Activated naive CD8-positive, alpha-beta T cell treated with anti-CD3 and anti-CD28 coated beads, Interleukin-2, amount 50 U/mL, for 16 hours (primary cell): ENCODE data around the gene MARCHF7.
"Not testable (repeated sequence)": the region's sequence is repeated elsewhere in the genome, so short reads cannot be mapped to it uniquely, and the experiment has no call there.

ENCODE experiments used
- DNase-seq: peaks from one replicate; pipeline ENCODE4 v3.0.0-alpha.2; 2020; ENCODE audit warnings: low read depth, low spot score

Gene MARCHF7

DNA sequence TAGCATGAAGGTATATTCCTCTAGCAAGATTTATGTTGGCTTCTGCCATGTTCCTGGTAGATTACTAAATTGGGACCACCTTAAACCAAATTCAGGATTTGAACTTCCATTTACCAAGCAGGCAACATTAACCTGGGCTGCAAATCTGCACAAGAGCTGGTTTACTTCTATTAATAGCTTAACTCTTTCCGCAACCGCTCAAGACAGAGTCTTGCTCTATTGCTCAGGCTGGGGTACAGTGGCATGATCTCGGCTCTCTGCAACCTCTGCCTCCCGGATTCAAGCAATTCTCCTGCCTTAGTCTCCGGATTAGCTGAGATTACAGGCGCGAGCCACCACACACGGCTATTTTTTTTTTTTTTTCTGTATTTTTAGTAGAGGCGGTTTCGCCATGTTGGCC lies 8.4 kb downstream of the MARCHF7 start:
- no peak for DNase-seq

DNA sequence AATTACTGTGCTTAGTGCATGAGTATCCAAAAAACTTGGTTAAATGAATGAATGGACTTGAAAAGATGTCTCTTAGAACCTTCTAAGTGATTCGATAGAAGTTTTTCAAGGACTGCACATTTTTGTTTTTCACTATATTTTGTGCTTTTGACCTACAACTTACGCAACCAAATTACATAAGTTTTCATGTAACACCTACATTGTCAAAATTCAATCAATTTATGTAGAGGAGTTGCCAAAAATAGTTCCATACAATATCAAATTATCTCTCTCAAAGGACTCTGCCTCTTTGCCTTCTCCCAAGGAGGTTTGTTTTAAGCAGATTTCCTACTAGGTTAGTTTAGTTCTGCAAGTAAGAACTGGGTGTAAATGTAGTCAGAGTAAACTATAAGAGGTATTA lies 10.3 kb downstream of the MARCHF7 start:
- DNase-seq = no peak

GRCh38 chr2:159724795-159725572 lies 12.7 kb downstream of the MARCHF7 start:
- DNase-seq = not testable (repeated sequence)

DNA sequence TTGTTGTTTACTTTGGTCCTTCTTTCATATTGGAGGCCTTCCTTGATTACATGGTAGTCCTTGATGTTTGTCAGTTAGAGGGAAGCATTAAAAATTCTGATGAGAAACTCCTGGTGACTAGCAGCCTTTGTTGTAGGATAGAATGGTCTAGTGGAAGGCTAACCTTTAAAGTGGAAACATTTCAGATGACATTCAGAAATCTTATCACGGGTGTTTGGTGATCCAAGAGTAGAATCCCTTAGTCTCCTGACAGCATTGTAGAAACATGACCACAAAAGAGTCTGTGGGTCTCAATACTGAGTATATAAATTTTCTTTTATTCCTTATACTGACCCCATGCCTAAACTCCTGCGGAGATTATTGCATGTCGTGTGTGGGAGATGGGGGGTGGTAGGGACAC lies 13.4 kb downstream of the MARCHF7 start:
- DNase-seq = no peak

- no peak for DNase-seq
Measured at GRCh38 chr2:159728629-159729028, 16.3 kb downstream of the MARCHF7 start.

- no peak for DNase-seq
Measured at GRCh38 chr2:159735648-159736047, 23.3 kb downstream of the MARCHF7 start.

GRCh38 chr2:159736048-159736447 lies 23.7 kb downstream of the MARCHF7 start:
- no peak for DNase-seq

DNA sequence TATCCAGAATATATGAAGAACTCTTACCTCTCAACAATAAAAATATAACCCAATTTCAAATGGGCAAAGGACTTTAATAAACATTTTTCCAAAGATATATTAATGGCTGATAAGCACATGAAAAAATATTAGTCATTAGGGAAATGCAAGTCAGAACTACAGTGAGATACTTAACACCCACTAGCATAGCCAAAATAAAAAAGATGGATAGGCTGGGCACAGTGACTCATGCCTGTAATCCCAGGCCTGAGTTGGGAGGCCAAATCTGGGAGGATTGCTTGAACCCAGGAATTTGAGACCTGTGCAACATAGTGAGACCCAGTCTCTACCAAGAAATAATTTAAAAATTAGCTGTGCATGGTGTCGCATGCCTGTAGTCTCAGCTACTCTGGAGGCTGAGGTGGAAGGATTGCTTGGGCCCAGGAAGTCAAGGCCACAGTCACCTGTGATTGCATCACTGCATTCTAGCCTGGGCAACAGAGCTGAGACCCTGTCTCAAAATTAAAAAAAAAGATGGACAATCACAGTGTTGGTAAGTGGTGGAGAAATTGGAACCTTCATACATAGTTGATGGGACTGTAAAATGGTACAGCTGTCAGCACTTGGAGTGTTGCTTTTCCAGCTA lies 25.1 kb downstream of the MARCHF7 start:
- DNase-seq = no peak

- DNase-seq = no peak
Measured at GRCh38 chr2:159737917-159738296, 25.6 kb downstream of the MARCHF7 start.

DNA sequence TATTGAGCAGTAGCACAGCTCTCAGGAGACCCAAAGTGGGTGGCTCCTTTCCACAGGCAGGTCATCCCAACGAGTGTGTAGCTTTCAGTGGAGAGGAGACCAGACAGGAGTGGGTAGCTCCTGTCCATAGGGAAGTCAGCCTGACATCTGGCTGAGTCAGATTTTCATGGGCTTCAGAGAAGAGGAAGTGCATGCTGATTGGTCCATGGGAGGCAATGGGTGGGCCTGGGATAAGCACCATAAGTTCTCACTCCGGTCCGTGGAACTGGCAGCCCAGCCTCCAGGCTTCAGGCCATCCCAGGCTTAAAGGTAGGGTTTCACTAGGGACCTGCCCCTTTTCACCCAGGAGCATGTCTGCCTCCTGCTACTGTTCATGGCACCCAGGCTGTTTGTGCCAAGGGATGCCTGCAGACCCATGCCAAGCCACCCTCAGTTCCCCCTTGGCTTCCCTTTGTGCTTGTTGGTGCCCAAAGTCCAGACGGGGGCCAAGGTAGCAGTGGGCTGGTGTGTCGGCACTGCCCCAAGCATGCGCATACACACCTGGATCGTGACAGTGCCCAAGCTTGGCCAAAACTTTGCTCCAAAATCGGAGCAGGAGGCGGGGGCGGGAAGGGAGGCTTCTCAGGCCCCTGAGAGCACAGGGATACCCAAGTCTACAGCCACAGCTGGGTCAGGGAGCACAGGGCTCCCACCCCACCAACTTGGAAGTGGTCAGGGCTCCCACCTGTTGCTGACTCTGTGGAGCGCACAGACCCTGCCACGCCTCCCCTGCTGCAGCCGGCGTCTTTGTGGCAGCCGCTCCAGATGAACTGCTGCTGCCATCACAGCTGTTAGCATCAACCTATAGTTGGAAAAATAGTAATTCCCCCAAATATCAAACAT lies 26.4 kb downstream of the MARCHF7 start:
- DNase-seq = no peak

DNA sequence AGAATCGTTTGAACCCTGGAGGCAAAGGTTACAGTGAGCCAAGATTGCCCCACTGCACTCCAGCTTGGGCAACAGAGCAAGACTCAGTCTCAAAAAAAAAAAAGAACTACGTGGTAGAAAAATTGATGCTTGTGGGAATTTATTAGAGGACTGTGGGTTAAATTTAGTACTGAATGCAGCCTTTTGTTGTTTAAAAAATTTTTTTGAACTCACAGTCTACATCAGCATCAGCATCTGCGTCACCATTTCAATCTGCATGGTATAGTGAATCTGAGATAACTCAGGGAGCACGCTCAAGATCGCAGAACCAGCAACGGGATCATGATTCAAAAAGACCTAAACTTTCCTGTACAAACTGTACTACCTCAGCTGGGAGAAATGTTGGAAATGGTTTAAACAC lies 30.5 kb downstream of the MARCHF7 start:
- no peak for DNase-seq

DNA sequence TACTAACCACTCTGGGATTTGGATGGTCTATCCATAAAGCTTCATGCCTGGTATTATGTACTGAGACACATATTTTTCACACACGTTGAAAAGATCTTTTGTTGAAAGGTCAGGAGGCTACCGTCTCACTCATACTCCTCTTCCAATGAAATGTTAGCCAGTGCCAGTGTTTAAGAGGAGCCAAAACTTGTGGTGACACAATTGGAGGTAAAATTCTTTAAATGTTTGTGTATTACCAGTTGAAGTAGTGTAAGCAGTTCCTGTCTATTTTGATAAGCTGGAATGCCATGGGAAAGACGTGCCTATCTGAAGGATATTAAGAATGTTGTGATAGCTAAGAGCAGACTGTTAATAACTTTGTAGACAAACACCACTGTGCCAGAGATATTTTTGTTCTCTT lies 32.1 kb downstream of the MARCHF7 start:
- no peak for DNase-seq

GRCh38 chr2:159745237-159745636 lies 32.9 kb downstream of the MARCHF7 start:
- DNase-seq = not testable (repeated sequence)

GRCh38 chr2:159748089-159748488 lies 35.8 kb downstream of the MARCHF7 start:
- DNase-seq = no peak

GRCh38 chr2:159750873-159751272 lies 38.6 kb downstream of the MARCHF7 start:
- no peak for DNase-seq

DNA sequence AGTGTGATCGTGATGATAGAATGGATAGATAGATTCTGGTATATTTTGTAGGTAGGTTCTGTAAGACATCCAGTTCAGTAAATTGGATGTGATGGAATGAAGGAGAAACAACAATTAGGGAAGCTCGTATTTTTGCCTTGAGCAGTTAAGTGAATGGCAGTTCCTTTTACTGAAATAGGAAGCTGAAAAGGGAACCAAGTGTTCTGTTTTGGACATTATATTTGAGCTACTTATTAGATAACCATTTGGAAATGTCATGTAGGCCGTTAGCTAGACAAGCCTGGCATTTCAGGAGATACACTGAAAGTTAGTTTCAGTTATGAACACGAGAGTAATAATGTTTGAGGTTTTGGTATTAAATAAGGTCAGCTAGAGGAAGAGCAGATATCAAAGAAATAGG lies 41.5 kb downstream of the MARCHF7 start:
- DNase-seq = no peak

DNA sequence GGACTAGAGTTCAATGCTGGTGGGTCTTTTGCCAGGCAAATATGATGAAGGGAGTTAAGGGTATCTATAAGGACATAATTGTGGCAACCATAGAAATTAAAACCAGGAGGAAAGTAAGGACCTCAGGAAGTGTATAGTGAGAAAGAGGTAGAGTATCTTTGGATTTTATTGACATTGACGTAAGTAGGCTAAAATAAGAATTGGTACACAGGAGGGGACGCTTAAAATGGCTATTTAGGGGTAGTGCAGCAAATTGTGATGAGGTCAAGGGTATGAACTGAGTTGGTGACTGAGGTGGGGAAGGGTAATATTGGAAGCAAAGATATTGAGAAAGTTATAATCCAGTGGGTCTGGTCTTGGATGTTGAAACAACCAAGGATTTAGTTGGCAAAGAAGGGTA lies 42.7 kb downstream of the MARCHF7 start:
- DNase-seq = no peak

GRCh38 chr2:159755788-159756187 lies 43.5 kb downstream of the MARCHF7 start:
- DNase-seq = no peak

GRCh38 chr2:159758239-159758638 lies 45.9 kb downstream of the MARCHF7 start:
- DNase-seq = no peak

- no peak for DNase-seq
Measured at GRCh38 chr2:159758686-159759085, 46.4 kb downstream of the MARCHF7 start.

DNA sequence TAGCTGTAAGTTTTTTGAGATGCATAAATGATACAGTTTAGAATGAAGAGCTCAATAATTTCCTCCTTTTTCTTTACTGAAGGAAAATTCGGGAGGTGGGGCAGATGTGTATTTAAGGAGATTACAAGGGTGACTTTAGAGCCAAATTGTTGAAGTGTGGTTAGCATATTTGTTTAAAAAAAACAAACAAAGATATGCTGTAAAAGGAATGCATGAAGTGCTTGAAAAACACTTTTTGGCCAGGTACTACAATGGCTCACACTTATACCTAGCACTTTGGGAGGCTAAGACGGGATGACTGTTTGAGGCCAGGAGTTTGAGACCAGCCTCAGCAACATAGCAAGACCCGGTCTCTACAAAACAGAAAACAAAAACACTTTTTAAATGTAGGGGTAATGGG lies 47.3 kb downstream of the MARCHF7 start:
- DNase-seq = no peak

DNA sequence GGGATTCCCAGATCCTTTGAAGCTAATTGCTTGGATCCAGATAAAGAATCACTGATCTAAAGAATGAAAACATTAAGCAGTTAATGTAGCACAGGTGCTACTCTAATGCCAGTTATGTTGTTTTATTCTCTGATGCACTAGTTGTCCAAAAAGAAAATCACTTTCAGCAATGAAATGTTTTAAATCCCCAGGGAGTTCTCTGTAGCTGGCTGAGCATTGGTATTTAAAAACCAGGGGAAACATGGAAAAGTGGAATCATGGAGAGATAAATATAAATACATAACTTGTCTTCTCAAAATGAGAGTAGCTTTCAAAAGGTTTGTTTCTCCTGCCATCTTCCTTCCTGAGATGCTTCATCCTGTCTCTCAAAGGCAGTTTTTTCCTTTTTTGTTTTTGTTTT lies 48.0 kb downstream of the MARCHF7 start:
- no peak for DNase-seq
